Fibroblast of the aortic adventitia (primary cell): Measurements from ENCODE around the gene TSNAX. TPM values are rescaled to one million over a fixed set of nuclear protein-coding genes. Genes with fewer than 3 reads are reported as not detected.

ENCODE experiments used
- DNase-seq: peaks from one replicate; pipeline ENCODE4 v3.0.0-alpha.2; 2010; ENCODE audit warnings: low read depth
- H3K4me3 ChIP-seq: 2 replicates; pipeline ENCODE4 v1.5.1; 2011; ENCODE audit warnings: low read depth, mild to moderate bottlenecking, control low read depth, low read length, moderate library complexity
- CTCF ChIP-seq: IDR thresholded peaks from 2 replicates; pipeline ENCODE4 v1.5.1; 2011; ENCODE audit warnings: mild to moderate bottlenecking, low read length, control low read depth, inconsistent platforms; ENCODE audit not compliant: insufficient read depth
- total RNA-seq: library from RNA; depleted of rRNA; stranded (reverse); fragments of >200 nt; gene quantifications from 2 replicates; pipeline ENCODE4 v1.2.3, GENCODE V29; 2012; ENCODE audit warnings: low replicate concordance

Gene TSNAX
- total RNA-seq: 28.9 and 43.7 TPM in 2 replicates

- peak within 1 kb of the TSS; percentile 92 for H3K4me3 ChIP-seq
- DNase-seq: peak; percentile 93
- no peak for TF ChIP-seq CTCF
These were observed at the start of gene TSNAX for GRCh38 chr1:231528172-231529029. TSNAX (plus strand) TSS chr1:231528669; CDS start chr1:231528811, 142 bp downstream.

- H3K4me3 ChIP-seq: no peak overlapping the region
- TF ChIP-seq CTCF: no peak
- DNase-seq: no peak
These were observed 49.7 kb upstream of the TSNAX start for GRCh38 chr1:231478811-231479210.

- DNase-seq: no peak
- no peak overlapping the region for H3K4me3 ChIP-seq
- no peak for TF ChIP-seq CTCF
These were observed 48.5 kb upstream of the TSNAX start for GRCh38 chr1:231480008-231480407.

- TF ChIP-seq CTCF: no peak
- DNase-seq: no peak
- H3K4me3 ChIP-seq: no peak overlapping the region
These were observed 47.2 kb upstream of the TSNAX start for GRCh38 chr1:231481289-231481688.

GRCh38 chr1:231485029-231485784 is 43.3 kb upstream of the TSNAX start:
- no peak overlapping the region for H3K4me3 ChIP-seq
- no peak for TF ChIP-seq CTCF
- peak; percentile 9 for DNase-seq

GRCh38 chr1:231487019-231487418 is 41.5 kb upstream of the TSNAX start:
- DNase-seq: peak; percentile 49
- no peak overlapping the region for H3K4me3 ChIP-seq
- no peak for TF ChIP-seq CTCF
